NB4 (cell line): Measurements from ENCODE around the gene DUS4L.

Source experiments
- DNase-seq: peaks from one replicate; pipeline ENCODE4 v3.0.0; 2010; ENCODE audit warnings: low read depth
- H3K4me3 ChIP-seq: one replicate; pipeline ENCODE4 v1.5.1; 2011; ENCODE audit warnings: mild to moderate bottlenecking, low read depth, low read length, moderate library complexity
- CTCF ChIP-seq: IDR thresholded peaks from one replicate; pipeline ENCODE4 v1.5.1; 2012; ENCODE audit warnings: low read depth, low read length
- MAX ChIP-seq: IDR thresholded peaks from 2 replicates; pipeline ENCODE4 v1.6.1; 2011; ENCODE audit warnings: low read depth, low read length
- MYC ChIP-seq: IDR thresholded peaks from 2 replicates; pipeline ENCODE4 v1.6.1; 2011; ENCODE audit warnings: low read depth, low read length
- POLR2A ChIP-seq: IDR thresholded peaks from 2 replicates; pipeline ENCODE4 v1.6.1; 2011; ENCODE audit warnings: mild to moderate bottlenecking; ENCODE audit not compliant: insufficient read length; ENCODE audit errors: extremely low read depth

DUS4L gene

GRCh38 chr7:107600816-107601215 is 37.0 kb downstream of the DUS4L start:
- no peak overlapping the region for H3K4me3 ChIP-seq
- no peak for DNase-seq
- TF ChIP-seq MAX, result no peak
- no peak for TF ChIP-seq CTCF
- TF ChIP-seq POLR2A, result no peak
- no peak for TF ChIP-seq MYC

GRCh38 chr7:107605218-107605815 is 41.5 kb downstream of the DUS4L start:
- TF ChIP-seq CTCF, result no peak
- TF ChIP-seq MYC, result no peak
- no peak for TF ChIP-seq POLR2A
- no peak for TF ChIP-seq MAX
- DNase-seq, result no peak
- H3K4me3 ChIP-seq, result no peak overlapping the region

GRCh38 chr7:107606303-107606702 is 42.5 kb downstream of the DUS4L start:
- DNase-seq, result no peak
- TF ChIP-seq MAX (no peak), MYC (no peak), CTCF (no peak), POLR2A (no peak)
- no peak overlapping the region for H3K4me3 ChIP-seq

GRCh38 chr7:107609811-107610261 is 46.1 kb downstream of the DUS4L start:
- TF ChIP-seq MYC, result no peak
- no peak for TF ChIP-seq POLR2A
- no peak for TF ChIP-seq MAX
- TF ChIP-seq CTCF, result no peak
- no peak for DNase-seq
- no peak overlapping the region for H3K4me3 ChIP-seq

GRCh38 chr7:107610323-107610722 is 46.6 kb downstream of the DUS4L start:
- no peak for DNase-seq

More at GRCh38 chr7:107610323-107610722, 46.6 kb downstream of the DUS4L start:
- TF ChIP-seq CTCF (no peak), MYC (no peak), MAX (no peak), POLR2A (no peak)
- H3K4me3 ChIP-seq, result no peak overlapping the region
